Measurements from ENCODE around the gene CDPF1.

CDPF1 gene

DNA sequence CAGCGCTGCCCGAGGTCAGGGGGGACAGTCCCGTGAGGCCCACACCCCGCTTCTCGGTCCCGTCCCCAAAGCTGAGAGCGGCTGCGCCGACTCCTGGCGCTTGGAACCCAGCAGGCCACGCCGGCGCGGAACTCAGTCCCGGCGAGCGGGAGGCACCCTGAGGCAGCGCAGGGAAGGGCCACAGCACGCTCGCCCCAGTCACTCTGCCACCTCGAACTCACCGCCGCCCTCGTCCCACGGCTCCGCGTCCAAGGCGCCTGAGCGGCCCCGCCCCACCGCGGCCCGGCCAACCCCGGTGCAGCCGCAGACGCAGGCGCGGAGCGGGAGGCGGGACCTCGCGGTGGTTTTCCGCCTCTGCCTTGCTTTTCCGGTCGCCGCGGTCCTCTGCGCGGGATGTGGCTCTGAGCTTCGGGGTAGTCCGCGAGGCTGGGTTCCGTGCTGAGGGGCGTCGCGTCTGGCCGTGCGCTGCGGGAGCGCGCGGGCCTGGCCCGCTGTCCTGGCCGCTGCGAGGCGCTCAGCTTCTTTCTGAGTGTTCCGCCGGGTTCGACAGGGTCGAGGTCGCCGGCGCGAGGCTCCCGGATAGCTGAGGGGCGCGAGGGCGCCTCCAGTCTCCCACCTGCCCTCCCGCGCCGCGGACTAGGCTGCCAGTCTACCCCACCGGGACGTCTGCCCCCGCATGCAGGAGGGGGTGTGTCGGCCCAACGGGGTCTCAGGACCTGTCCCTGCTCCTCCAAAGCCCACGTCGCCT lies at the start of gene CDPF1:
Gene CDPF1, minus strand, starts transcription at position 259 of the 748 bp plus-strand sequence. CDS start 2,009 bp downstream, outside the sequence.
- Histone ChIP-seq H3K27me3 (ENCODE audit: insufficient read depth, low read depth) (no peaks in the 10 kb centered on the region), H2AFZ (ENCODE audit: low read depth) (peak within 1 kb of the TSS; percentile 64; the same call in 1 of the 2 replicates), H3K36me3 (ENCODE audit: insufficient read depth) (no peaks in the 10 kb centered on the region), H3K79me2 (ENCODE audit: insufficient read depth, low read depth) (0 out of 2 replicates have a peak, but pooled peaks cover 4% of the 10 kb centered on the region), H3K4me2 (peak within 1 kb of the TSS; percentile 93), H3K27ac (peak within 1 kb of the TSS; percentile 65), H3K9ac (peak within 1 kb of the TSS; percentile 66), H3K4me3 (IDR thresholded peaks at IDR 0.05; ENCODE audit: insufficient read depth, low read depth, low read length) (no peak within 1 kb of the TSS), H3K4me1 (ENCODE audit: low read depth, poor library complexity, severe bottlenecking) (peaks cover 18% of the 10 kb centered on the region), H4K20me1 (ENCODE audit: insufficient read depth) (no peaks in the 10 kb centered on the region)
- TF ChIP-seq, protein P1, sequence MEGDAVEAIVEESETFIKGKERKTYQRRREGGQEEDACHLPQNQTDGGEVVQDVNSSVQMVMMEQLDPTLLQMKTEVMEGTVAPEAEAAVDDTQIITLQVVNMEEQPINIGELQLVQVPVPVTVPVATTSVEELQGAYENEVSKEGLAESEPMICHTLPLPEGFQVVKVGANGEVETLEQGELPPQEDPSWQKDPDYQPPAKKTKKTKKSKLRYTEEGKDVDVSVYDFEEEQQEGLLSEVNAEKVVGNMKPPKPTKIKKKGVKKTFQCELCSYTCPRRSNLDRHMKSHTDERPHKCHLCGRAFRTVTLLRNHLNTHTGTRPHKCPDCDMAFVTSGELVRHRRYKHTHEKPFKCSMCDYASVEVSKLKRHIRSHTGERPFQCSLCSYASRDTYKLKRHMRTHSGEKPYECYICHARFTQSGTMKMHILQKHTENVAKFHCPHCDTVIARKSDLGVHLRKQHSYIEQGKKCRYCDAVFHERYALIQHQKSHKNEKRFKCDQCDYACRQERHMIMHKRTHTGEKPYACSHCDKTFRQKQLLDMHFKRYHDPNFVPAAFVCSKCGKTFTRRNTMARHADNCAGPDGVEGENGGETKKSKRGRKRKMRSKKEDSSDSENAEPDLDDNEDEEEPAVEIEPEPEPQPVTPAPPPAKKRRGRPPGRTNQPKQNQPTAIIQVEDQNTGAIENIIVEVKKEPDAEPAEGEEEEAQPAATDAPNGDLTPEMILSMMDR (conservative IDR thresholded peaks at IDR 0.05; ENCODE audit: low read depth, low read length): no peak

- TF ChIP-seq, protein P1 (conservative IDR thresholded peaks at IDR 0.05; ENCODE audit: low read depth, low read length): no peak
- Histone ChIP-seq H3K79me2 (ENCODE audit: insufficient read depth, low read depth) (peaks cover 66% of the 10 kb centered on the region), H3K9ac (no peak overlapping the region)
These were observed 49.0 kb upstream of the CDPF1 start for GRCh38 chr22:46299101-46299500.

DNA sequence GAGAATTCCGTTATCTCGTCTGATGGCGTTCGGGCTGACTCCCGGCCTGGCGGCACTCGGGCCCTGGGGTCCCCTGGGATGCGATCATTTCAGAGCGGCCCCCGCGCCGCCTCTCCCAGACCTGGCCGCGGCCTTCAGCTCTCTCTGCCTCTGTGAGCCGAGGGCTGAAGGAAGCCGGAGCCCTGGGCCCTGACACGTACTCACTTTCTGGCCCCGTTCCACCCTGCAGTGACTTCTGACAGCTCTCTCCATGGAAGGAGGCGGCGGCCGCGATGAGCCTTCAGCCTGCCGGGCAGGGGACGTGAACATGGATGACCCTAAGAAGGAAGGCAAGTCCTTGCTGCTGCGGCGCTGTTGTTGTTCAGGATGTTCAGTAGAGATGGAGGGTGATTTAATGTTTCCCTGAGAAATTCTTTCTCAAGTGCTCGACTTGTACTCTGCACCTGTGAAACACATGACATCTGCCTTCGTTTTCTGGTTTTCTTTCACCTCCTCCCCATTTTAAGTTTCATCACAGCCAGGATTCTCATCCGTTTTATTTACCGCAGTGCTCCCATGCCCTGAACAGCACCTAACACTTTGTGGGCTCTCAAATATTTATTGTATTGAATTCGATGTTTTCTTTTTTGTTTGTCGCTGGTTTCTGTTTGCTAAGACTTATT lies 47.2 kb upstream of the CDPF1 start:
- no peaks in the 10 kb centered on the region for H4K20me1 ChIP-seq (ENCODE audit: insufficient read depth)
- H3K79me2 ChIP-seq (ENCODE audit: insufficient read depth, low read depth): peaks cover 49% of the 10 kb centered on the region
- peak overlapping the region; percentile 43 for H2AFZ ChIP-seq (ENCODE audit: low read depth)
- peaks cover 52% of the 10 kb centered on the region for H3K4me1 ChIP-seq (ENCODE audit: low read depth, poor library complexity, severe bottlenecking)
- peak overlapping the region; percentile 97 for H3K4me2 ChIP-seq
- H3K36me3 ChIP-seq (ENCODE audit: insufficient read depth): peaks cover 3% of the 10 kb centered on the region; the same call in 1 of the 2 replicates
- H3K27me3 ChIP-seq (ENCODE audit: insufficient read depth, low read depth): no peaks in the 10 kb centered on the region
- TF ChIP-seq, protein P1 (conservative IDR thresholded peaks at IDR 0.05; ENCODE audit: low read depth, low read length): no peak
- H3K9ac ChIP-seq: peak overlapping the region; percentile 50
- H3K4me3 ChIP-seq (IDR thresholded peaks at IDR 0.05; ENCODE audit: insufficient read depth, low read depth, low read length): no peak overlapping the region
- H3K27ac ChIP-seq: peak overlapping the region; percentile 51; the same call in 1 of the 2 replicates

More at GRCh38 chr22:46299101-46299500, 49.0 kb upstream of the CDPF1 start:
- H3K4me1 ChIP-seq (ENCODE audit: low read depth, poor library complexity, severe bottlenecking): peaks cover 37% of the 10 kb centered on the region
- H2AFZ ChIP-seq (ENCODE audit: low read depth): no peak overlapping the region
- H3K36me3 ChIP-seq (ENCODE audit: insufficient read depth): peaks cover 3% of the 10 kb centered on the region; the same call in 1 of the 2 replicates
- H3K4me3 ChIP-seq (IDR thresholded peaks at IDR 0.05; ENCODE audit: insufficient read depth, low read depth, low read length): no peak overlapping the region
- H3K4me2 ChIP-seq: peak overlapping the region; percentile 97; the same call in 1 of the 2 replicates
- H4K20me1 ChIP-seq (ENCODE audit: insufficient read depth): no peaks in the 10 kb centered on the region
- no peaks in the 10 kb centered on the region for H3K27me3 ChIP-seq (ENCODE audit: insufficient read depth, low read depth)
- H3K27ac ChIP-seq: no peak overlapping the region

DNA sequence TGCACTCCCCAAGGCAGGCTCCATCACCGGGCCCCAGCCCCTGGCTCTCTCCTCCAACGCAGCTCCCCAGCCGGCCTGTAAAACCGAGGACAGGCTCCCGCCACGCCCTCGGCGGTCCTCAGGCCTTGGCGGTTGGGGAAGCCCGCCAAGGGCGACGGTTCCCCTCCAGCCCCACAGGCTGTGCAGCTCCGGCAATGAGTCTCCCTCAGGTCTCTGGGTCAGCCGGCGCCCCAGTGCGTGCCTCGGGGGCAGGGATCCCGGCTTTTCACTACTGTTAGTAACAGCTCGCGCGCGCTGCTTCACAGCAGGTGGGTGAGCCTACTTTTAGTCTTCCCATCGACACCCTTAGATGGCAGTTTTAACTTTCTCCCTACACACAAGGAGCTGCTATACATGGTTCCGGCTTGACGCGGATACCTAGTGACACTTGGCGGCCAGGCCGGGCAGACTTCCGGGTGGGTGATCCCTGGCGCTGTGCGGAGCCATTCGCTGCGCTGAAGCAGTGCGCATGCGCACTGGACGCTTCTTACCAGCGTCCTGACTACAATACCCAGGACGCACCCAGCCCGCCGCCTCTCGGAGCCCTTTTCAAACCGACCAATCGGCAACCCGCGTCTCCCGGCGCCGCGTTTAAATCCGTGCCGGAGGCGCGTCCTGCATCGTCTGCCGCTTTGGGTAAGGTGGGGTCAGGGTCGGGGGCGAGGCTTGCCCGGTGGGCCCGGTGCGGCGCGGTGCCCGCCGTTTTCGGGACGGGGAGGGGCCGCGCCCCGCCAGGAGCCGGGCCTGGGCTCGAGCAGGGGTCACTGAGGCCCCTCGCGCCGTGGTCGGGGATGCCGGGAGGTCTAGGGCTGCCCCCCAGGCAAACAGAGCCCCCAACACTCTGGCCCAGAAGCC lies 46.4 kb upstream of the CDPF1 start, which contains the start of gene GTSE1:
Gene GTSE1, plus strand, starts transcription at position 614 of the 894 bp plus-strand sequence. CDS start 531 bp downstream, outside the sequence.
- peaks cover 43% of the 10 kb centered on the region for H3K79me2 ChIP-seq (ENCODE audit: insufficient read depth, low read depth)
- peaks cover 52% of the 10 kb centered on the region for H3K4me1 ChIP-seq (ENCODE audit: low read depth, poor library complexity, severe bottlenecking)
- no peak within 1 kb of the TSS for H3K4me3 ChIP-seq (IDR thresholded peaks at IDR 0.05; ENCODE audit: insufficient read depth, low read depth, low read length)
- peaks cover 3% of the 10 kb centered on the region; the same call in 1 of the 2 replicates for H3K36me3 ChIP-seq (ENCODE audit: insufficient read depth)
- peak within 1 kb of the TSS; percentile 57 for H2AFZ ChIP-seq (ENCODE audit: low read depth)
- peak within 1 kb of the TSS; percentile 97 for H3K4me2 ChIP-seq
- H4K20me1 ChIP-seq (ENCODE audit: insufficient read depth): no peaks in the 10 kb centered on the region
- no peaks in the 10 kb centered on the region for H3K27me3 ChIP-seq (ENCODE audit: insufficient read depth, low read depth)
- H3K27ac ChIP-seq: peak within 1 kb of the TSS; percentile 77
- peak within 1 kb of the TSS; percentile 69 for H3K9ac ChIP-seq
- TF ChIP-seq, protein P1 (conservative IDR thresholded peaks at IDR 0.05; ENCODE audit: low read depth, low read length): no peak

All from KMS-11 (cell line).